Measurements from ENCODE around the gene PHLDA1.

DNA sequence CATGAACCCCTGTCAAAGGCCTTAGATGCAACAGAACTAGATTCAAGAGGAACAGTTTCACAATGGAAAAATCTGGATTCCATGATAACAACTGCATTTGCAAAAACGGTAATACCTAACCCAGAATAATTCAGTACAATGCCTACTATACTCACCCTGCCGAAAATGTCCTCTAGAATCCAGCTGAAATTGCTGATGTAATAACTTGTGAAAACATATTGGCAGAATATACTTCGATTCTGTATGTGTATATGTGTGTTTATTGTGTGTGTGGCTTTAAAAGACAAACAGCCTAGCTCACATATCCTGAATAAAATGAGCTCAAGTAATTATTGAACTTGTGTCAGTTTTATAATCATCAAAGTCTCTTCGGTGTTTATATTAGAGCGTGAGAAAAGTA, 46.0 kb downstream of the PHLDA1 start:
- no peak for TF ChIP-seq EZH2 (IDR thresholded peaks at IDR 0.05; ENCODE audit: borderline replicate concordance, low read length)
- TF ChIP-seq, protein P1, sequence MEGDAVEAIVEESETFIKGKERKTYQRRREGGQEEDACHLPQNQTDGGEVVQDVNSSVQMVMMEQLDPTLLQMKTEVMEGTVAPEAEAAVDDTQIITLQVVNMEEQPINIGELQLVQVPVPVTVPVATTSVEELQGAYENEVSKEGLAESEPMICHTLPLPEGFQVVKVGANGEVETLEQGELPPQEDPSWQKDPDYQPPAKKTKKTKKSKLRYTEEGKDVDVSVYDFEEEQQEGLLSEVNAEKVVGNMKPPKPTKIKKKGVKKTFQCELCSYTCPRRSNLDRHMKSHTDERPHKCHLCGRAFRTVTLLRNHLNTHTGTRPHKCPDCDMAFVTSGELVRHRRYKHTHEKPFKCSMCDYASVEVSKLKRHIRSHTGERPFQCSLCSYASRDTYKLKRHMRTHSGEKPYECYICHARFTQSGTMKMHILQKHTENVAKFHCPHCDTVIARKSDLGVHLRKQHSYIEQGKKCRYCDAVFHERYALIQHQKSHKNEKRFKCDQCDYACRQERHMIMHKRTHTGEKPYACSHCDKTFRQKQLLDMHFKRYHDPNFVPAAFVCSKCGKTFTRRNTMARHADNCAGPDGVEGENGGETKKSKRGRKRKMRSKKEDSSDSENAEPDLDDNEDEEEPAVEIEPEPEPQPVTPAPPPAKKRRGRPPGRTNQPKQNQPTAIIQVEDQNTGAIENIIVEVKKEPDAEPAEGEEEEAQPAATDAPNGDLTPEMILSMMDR (IDR thresholded peaks at IDR 0.05; ENCODE audit: low read length) = no peak

Measured in OCI-LY1 (cell line).